COLO668 (cell line): ENCODE data around the gene LIM2.
"Not testable (repeated sequence)": the region's sequence is repeated elsewhere in the genome, so short reads cannot be mapped to it uniquely, and the experiment has no call there.

ENCODE experiments used
- DNase-seq: peaks from one replicate; lab custom pipeline; 2025; ENCODE audit not compliant: unreplicated experiment; lab: John Stamatoyannopoulos, UW

Gene LIM2

GRCh38 chr19:51387924-51388389, at the start of gene LIM2:
TSS of gene LIM2 (minus strand) at chr19:51387974. CDS start at chr19:51387443, 531 bp downstream.
- no peak for DNase-seq

GRCh38 chr19:51434456-51434855, 46.7 kb upstream of the LIM2 start:
- no peak for DNase-seq

- DNase-seq, result no peak
Measured at GRCh38 chr19:51433043-51433442, 45.3 kb upstream of the LIM2 start.

GRCh38 chr19:51431124-51431523, 43.4 kb upstream of the LIM2 start:
- DNase-seq, result no peak

- no peak for DNase-seq
Measured at GRCh38 chr19:51430221-51430620, 42.4 kb upstream of the LIM2 start.

- DNase-seq, result no peak
Measured at GRCh38 chr19:51427201-51427600, 39.4 kb upstream of the LIM2 start.

- peak; percentile 50 for DNase-seq
Measured at GRCh38 chr19:51422053-51422448, 34.3 kb upstream of the LIM2 start.

GRCh38 chr19:51421229-51422052, 33.7 kb upstream of the LIM2 start:
- no peak for DNase-seq

GRCh38 chr19:51420511-51420910, 32.7 kb upstream of the LIM2 start:
- DNase-seq, result not testable (repeated sequence)

GRCh38 chr19:51418707-51419106, 30.9 kb upstream of the LIM2 start:
- no peak for DNase-seq

- no peak for DNase-seq
Measured at GRCh38 chr19:51417810-51418157, 30.0 kb upstream of the LIM2 start.

GRCh38 chr19:51417107-51417809, 29.5 kb upstream of the LIM2 start, which contains the start of gene SIGLEC10:
TSS of gene SIGLEC10 (minus strand) at chr19:51417642. CDS start at chr19:51417581, 61 bp downstream.
- no peak for DNase-seq

- not testable (repeated sequence) for DNase-seq
Measured at GRCh38 chr19:51416422-51416821, 28.6 kb upstream of the LIM2 start.

GRCh38 chr19:51415187-51415586, 27.4 kb upstream of the LIM2 start:
- no peak for DNase-seq

- DNase-seq, result no peak
Measured at GRCh38 chr19:51410950-51411748, 23.4 kb upstream of the LIM2 start.

- DNase-seq, result no peak
Measured at GRCh38 chr19:51407511-51408131, 19.8 kb upstream of the LIM2 start.

- DNase-seq, result no peak
Measured at GRCh38 chr19:51402117-51402516, 14.3 kb upstream of the LIM2 start.

GRCh38 chr19:51399936-51400335, 12.2 kb upstream of the LIM2 start:
- not testable (repeated sequence) for DNase-seq

GRCh38 chr19:51399231-51399630, 11.5 kb upstream of the LIM2 start:
- no peak for DNase-seq

GRCh38 chr19:51398096-51398704, 10.4 kb upstream of the LIM2 start:
- DNase-seq, result no peak
